ENCODE results near the gene SCMH1.

DNA sequence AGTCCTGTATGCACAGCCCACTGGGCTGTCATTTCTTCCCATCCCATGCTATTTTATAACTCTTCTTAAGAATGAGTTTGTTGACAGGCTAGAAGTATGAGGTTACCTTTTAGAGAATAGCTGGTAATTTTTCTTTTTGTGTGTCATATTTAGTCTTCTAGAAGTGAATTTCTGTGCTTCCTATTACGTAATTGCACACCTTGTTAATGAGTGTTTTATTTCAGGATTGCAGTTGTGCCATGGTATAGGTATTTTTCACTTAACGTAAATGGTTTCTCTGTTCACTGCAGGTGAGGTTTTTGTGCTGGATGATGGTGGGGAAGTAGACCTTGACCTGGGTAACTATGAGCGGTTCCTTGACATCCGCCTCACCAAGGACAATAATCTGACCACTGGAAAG is 257.6 kb downstream of the SCMH1 start:
- no peak for TF ChIP-seq GABPA (IDR thresholded peaks at IDR 0.05 in 1 of 2, conservative IDR thresholded peaks at IDR 0.05 in 1 of 2)
- TF ChIP-seq, protein P1, sequence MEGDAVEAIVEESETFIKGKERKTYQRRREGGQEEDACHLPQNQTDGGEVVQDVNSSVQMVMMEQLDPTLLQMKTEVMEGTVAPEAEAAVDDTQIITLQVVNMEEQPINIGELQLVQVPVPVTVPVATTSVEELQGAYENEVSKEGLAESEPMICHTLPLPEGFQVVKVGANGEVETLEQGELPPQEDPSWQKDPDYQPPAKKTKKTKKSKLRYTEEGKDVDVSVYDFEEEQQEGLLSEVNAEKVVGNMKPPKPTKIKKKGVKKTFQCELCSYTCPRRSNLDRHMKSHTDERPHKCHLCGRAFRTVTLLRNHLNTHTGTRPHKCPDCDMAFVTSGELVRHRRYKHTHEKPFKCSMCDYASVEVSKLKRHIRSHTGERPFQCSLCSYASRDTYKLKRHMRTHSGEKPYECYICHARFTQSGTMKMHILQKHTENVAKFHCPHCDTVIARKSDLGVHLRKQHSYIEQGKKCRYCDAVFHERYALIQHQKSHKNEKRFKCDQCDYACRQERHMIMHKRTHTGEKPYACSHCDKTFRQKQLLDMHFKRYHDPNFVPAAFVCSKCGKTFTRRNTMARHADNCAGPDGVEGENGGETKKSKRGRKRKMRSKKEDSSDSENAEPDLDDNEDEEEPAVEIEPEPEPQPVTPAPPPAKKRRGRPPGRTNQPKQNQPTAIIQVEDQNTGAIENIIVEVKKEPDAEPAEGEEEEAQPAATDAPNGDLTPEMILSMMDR (IDR thresholded peaks at IDR 0.05; ENCODE audit: low read depth, low read length, missing input control) = no peak
- no peak for TF ChIP-seq YY1 (IDR thresholded peaks at IDR 0.05)
- TF ChIP-seq, protein P2, sequence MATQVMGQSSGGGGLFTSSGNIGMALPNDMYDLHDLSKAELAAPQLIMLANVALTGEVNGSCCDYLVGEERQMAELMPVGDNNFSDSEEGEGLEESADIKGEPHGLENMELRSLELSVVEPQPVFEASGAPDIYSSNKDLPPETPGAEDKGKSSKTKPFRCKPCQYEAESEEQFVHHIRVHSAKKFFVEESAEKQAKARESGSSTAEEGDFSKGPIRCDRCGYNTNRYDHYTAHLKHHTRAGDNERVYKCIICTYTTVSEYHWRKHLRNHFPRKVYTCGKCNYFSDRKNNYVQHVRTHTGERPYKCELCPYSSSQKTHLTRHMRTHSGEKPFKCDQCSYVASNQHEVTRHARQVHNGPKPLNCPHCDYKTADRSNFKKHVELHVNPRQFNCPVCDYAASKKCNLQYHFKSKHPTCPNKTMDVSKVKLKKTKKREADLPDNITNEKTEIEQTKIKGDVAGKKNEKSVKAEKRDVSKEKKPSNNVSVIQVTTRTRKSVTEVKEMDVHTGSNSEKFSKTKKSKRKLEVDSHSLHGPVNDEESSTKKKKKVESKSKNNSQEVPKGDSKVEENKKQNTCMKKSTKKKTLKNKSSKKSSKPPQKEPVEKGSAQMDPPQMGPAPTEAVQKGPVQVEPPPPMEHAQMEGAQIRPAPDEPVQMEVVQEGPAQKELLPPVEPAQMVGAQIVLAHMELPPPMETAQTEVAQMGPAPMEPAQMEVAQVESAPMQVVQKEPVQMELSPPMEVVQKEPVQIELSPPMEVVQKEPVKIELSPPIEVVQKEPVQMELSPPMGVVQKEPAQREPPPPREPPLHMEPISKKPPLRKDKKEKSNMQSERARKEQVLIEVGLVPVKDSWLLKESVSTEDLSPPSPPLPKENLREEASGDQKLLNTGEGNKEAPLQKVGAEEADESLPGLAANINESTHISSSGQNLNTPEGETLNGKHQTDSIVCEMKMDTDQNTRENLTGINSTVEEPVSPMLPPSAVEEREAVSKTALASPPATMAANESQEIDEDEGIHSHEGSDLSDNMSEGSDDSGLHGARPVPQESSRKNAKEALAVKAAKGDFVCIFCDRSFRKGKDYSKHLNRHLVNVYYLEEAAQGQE (IDR thresholded peaks at IDR 0.05) = no peak
